GM21515 (cell line): ENCODE results near the gene BTRC.
"Not testable (repeated sequence)": the region's sequence is repeated elsewhere in the genome, so short reads cannot be mapped to it uniquely, and the experiment has no call there.

Source experiments
- ATAC-seq: cut with Tn5 transposase; IDR thresholded peaks from one replicate; pipeline ENCODE4 v1.9.1; 2021; ENCODE audit not compliant: unreplicated experiment

Gene BTRC

DNA sequence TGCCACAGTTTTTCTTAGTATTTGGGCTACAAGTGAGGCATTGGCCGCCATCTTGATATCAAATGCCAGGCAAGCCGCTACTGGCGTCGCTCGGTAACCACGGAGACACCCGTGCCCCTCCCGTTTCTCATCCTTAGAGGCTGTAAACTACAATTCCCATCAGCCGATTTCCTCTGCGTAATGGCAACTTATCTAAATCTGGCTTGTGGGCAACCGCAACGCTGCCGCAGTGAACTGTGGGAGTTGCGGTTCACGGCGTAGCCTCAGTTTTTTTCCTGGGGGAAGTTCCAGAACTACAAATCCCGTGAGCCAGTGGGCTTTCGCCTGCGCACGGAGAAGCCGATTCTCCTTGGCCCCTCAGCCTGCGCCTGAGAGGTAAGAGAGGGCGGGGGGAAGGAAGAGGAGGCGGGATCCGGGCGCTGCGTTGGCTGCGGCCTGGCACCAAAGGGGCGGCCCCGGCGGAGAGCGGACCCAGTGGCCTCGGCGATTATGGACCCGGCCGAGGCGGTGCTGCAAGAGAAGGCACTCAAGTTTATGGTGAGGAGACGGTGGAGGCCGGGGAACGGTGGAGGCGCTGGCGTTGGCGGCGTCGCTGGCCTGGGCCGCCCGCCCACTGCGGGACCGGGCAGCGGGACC, at the start of gene BTRC:
TSS of gene BTRC (plus strand) at position 474 of the 636 bp plus-strand sequence. CDS start at position 490, 16 bp downstream.
- ATAC-seq, result peak; percentile 93

DNA sequence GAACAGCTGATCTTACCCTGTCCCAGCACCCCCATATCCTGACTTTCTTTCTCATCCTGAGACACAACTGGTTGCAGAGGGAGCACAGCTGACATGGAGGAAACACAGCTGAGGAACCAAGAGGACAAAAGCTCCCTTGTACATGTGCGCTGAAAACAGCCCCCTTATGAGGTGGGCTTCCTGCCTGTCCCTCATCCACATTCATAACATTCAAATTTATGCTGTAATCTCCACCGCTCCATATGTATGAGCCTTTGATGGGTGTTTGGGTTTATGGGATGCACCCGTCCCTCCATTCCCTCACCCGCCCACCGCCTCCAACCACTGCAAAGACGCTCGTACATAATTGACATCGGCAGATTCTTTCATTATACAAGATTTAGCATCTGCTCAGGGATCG, 49.6 kb upstream of the BTRC start:
- no peak for ATAC-seq

DNA sequence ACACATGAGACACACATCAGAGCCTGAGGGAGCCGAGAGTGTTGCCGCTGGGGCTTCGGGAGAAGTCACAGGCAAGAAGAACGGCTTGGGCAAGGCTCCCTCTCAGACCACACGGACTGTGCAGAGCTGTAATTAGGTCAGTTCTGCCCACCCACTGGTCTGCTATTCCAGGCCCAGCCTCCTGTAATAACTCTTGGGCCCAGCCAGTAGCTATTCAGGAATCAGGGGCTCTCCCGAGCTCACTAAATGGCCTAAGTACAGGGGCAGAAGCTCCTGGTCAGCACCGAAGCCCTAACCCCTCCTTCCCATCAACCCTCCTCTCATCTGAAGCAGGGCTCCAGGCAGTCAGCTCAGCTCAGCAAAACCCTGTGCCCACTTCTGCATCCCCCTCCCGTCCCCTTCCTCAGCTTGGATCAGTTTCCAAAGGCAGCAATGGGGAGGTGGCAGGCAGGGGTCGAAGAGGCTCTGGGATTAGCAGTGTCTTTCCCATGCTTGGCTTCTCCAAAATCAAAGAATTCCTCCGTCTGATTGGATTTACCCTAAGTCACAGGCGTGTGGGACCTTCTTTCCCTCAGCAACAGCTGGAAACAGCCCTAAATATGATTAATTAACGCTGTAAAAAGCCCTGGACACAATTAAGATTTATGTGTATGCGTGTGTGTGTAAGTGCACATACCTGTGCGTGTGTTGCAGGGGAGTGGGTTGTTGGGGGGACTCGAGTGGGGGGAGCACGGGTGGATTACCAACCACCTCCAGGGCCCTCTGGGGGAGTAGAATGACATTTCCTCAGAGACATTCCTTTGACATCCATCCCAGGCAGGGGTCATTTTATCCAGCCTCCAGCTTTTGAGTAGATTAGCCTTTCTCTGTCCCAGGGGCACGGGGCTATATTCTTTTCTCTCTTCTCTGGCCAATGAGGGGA, 48.4 kb upstream of the BTRC start:
- ATAC-seq, result no peak

DNA sequence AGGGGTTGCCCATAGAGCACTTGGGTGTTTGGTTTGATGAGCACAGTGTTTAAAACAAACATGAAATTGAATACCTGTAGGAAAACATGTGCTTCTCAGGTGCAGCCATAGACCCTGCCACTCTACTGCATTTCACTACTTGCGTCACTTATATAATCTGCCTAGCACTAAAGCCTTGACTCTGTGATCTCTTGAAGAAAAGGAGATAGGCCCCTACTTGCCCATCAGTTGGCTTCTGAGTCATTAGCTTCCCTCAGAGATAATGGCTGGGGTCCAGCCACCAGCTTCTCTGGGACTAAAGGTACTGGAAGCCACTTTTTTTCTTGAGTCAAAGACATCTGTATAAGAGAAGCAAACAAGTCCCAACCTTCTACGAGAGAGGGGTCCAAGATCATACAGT, 45.9 kb upstream of the BTRC start:
- no peak for ATAC-seq

DNA sequence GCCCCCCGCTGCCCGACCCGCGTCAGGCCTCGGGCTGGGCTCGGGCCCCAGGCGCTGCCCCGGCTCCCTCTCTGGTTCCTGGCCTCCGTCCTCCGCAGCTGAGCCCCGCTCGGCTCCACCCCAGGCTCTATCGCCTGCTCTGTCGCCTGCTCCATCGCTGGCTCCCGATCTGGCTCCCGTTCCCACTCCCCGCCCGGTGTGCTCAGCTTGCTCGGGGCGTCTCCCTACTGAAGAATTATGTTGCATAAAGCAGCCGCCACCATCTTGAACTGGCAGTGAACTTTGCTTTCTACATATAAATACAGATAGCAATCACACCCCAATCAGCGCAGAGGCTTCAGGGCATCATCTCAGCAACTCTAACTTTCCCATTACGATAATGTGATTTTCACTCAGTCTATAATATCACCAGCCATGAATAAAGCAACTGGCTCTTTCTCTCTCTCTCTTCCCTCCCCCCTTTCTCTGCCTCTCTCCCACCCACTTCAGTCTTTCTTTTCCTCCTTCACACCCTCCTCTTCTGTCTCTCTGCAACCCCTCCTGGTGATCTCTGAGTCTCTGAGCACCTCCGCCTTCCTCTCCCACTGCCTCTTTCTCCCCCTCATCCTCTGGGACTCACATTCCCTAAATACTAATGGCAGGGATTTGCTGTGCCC, 43.3 kb upstream of the BTRC start:
- no peak for ATAC-seq

DNA sequence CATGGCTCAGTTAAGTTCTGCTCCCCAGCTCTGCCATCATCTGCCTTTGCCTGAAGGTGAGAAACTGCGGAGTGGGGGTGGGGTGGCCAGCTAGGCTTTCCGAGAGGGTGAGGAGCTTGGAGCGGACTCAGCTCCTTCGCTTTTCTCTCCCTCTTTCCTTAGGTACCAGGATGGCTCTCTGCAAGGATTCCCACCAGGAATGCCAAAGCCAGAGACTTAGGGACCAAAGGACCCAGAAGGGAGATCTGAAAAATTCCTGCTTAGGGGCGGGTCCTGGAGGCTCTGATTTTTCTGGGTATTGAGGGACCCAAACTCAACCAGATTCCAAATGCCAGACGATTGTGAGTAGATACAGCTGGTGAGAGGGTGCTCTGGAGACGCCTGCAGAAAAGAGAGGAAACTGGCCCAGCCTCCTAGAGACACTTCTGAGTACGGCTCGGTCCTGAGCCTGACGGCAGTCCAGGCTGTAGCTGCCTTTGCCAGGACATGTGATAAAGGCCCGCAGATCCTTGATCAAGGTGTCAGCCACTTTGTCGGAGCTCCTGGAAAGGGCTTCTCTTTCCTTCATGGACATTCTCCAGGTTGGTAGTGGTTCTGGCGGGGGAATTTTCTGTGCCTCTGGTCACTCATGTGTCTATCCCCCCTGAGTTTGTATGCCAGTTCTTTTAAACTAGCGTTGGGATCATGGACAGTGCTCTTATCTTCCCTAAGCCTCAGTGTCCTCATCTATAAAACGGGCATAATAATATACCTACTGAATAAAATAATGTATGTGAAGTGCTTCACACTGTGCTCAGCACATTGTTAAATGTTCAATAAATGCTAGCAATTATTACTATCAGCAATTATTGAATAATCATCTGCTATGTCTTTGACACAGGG, 42.5 kb upstream of the BTRC start:
- no peak for ATAC-seq

DNA sequence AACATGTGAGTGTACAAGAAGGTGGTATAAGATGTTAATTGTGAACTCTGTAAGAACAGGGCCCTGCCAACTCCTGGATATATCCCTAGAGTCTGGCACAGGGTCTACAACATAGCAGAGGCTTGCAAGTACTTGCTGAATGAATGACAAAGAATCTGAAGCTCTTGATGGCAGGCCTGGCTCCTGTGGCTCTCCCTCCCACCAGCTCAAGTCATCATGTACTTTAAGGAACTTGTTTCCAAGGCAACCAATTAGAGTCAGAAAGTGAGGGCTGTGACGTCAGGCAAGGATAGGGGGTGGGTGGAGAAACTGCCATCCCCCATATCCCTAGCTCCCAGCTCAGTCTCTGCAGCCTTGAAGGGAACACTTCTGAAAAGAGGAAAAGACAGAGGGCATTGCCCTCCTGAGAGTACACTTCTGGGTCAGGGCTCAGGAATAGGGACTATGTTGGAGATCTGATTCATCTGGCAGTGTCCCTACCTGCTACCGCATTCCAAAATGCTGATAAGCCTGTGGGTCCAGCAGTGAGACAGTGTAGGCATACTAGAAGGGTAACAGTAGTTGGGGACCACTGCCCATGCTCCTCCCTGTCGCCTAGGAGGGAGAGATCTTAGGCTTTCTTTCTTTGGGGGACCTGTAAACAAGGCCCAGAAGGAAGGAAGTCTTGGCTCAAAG, 34.6 kb upstream of the BTRC start:
- no peak for ATAC-seq

DNA sequence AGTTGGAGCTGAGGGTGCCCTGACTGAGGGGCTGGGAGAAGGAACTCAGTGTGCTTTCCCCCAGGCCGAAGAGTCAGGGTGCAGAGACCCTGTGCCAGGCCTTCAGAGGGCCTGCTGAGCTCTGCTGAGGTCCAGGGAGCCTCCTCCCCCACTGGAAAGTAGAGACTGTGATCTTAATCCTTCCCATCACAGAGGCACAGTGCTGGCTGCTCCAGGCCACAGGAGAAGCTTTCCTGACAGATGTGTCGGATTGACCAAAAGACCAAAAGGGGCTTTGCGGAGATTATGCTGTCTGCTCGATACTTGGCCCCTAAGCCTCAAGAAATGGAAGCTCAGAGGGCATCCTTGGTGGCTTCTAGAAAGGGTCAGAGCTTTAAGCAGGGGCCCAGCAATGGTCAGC, 32.9 kb upstream of the BTRC start:
- no peak for ATAC-seq

DNA sequence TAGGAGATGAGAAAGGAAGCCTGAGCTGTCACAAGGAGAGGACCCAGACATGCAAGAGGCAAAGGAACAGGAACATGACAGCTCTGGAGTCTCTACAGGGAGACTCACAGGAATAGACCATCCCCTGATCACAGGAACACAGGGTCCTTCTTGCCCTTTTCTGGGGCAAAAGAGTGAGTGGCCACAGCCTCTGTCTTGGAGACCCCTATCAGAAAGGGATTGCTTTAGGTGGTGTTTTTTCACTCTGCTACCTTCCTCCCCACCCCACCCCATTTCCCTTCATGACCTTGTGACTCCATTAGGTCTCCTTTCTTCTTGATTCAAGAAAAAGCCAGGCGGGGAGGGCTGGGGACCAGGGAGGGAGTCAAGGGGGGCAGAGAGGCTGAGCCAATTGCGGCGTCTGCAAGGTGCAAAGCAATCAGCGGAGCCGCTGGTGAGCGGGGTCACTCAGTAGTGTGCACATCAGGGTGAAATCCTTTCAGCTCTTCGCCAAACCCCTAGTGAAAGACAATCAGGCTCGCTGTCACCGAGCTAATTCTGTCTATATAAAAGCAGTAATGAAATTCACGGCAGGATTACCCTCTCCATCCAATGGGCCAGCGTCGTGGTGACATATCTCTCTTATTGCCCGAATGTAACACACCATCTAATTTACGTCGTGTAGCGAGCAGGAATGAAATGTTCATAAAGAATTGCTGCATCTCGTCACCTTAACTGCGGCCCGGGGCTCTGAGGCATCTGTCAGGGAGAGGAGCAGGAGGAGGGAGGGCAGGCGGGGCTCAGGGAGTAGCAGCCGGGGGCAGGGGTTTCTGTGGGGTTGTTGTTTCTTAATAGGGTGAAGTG, 31.5 kb upstream of the BTRC start:
- no peak for ATAC-seq

DNA sequence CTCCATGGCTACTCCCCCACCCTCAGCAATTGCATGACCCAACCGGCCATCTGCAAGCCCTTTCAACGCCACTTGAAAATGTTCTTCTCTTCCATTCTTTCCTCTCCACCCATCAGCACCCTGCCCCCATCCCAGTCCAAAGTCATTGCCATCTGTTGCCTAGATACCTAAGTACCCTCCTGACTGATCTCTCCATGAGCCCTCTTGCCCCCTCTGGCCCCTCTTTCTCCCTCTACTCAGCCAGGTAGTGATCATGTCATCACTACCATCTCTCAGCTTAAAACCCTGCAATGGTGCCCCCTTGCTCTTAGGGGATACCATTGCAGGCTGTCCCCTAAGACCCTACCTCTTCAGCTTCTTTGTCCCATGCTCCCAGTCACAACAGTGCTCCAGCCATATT, 30.5 kb upstream of the BTRC start:
- ATAC-seq, result no peak

DNA sequence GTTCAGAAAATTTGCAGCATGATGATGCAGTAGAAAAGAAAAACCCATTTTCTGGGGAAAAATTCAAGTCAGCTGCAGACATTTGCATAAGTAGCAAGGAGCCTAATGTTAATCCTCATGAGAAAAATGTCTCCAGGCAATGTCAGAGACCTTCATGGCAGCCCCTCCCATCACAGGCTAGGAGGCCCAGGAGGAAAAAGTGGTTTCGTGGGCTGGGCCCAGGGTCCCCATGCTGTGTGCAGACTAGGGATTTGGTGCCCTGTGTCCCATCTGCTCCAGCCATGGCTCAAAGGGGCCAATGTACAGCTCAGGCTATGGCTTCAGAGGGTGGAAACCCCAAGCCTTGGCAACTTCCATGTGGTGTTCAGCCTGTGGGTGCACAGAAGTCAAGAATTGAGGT, 26.5 kb upstream of the BTRC start:
- ATAC-seq, result not testable (repeated sequence)

DNA sequence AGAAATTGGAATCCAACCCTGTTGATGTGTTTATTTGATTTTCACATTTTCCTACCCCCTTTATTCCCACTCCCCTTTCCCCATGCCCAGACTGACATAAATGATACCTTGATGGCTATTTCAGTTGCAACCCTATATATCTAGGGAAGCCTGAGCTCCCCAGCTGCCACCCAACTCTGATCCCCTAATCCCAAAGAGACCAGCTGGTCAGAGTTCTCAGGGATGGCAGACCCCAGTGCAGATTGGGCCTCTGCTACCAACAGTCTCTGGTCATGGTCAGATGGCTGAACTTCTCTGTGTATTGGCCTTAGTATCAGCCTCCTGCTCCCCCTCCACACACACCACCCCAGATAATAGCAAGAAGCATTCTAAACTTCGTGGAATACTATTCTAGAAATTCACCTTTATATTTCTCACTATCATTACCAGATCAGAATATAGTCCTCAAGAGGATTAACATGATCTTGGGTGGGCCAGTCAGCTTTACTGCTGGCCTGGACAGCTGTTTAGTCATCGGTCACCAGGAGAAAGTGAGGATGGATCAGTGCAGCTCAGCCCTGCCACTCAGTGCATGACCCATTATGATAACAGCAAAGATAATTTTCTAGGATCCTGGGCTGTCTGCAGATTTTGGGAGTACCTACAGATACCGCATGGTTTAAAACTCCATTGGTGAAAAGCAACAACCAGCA, 24.5 kb upstream of the BTRC start:
- no peak for ATAC-seq

DNA sequence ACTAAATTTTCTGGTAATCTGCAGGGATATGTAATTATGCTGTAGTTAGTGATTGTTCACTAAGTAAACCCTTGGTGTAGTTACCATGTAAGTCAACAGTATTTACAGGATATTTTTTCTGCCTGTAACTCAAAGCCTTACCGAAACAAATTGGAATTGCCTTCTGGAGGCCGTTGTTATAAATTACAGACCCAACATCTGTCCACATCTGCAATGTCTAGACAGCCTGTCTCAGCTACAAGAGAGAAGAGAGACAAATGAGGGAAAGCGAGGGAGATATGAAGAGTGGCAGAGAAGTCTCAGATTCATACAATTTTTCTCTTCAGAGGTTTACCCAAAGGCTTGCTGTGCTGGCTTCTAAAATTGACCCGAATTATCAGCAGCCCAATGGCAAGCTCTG, 23.7 kb upstream of the BTRC start:
- no peak for ATAC-seq

DNA sequence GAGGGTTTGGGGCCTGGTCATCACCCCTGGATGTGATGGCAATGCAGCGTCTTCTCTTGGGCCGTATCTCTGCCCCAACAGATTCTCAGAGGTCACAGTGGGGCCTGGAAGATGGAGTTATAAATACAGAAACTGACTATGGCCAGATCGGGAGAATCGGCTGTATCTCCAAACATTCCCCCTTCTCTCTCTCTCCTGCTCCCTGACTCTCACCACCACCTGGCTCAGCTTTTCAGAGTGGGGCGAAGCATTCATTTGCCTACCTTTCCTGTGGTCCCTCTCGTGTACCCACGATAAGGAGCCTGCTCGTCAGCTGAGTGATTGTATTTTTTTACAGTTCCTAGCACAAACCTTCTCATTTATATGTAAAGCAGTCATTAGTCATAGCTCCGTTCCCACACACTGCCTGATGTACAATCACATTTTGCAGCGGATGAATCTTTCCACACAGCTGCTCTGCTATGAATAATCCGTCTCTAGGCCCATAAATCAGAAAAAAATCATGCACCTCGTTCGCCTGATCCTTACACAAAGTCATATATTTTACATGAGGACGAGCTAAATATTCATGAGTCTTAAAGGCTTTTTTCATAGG, 23.2 kb upstream of the BTRC start:
- ATAC-seq, result no peak

DNA sequence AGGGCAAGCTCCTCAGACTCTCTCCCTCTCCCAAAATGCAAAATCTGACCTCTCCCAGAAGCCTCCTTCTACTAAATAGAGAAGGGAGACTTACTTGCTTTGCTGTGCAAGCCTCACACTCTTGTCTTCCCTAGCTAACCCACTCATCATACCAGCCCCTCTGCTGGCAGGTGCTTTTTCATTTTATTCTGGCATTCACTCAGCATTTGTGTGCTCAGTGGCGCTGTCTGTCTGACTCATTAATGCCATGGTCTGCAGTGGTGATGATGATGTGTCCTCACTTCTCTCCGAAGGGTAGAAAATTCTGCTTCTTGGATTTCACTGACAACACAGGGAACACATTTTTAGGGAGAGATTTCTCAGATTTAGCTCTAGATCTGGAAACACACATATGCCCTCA, 22.0 kb upstream of the BTRC start:
- no peak for ATAC-seq

DNA sequence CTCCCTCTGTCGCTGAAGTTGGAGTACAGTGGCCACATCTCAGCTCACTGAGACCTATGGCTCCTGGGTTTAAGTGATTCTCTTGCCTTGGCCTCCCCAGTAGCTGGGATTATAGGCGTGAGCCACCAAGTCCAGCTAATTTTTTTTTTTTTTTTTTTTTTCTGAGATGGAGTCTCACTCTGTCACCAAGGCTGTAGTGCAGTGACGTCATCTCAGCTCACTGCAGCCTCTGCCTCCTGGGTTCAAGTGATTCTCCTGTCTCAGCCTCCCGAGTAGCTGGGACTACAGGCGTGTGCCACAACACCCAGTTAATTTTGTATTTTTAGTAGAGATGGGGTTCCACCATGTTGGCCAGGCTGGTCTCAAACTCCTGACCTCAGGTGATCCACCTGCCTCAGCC, 19.7 kb upstream of the BTRC start:
- not testable (repeated sequence) for ATAC-seq

DNA sequence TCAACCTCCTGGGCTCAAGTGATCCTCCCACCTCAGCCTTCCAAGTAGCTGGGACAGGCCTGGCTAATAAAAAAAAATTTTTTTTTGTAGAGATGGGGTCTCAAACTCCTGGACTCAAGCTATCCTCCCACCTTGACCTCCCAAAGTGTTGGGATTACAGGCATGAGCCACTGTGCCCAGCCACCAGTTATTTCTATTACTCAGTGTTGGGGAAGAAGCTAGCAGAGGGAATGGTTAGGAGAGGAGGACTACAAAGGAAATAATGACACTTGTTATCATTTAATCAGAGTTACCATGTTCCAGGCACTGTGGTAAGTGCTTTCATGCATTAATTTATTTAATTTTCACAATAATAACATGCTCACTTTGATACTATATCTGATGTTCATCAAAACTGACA, 17.6 kb upstream of the BTRC start:
- ATAC-seq, result no peak

DNA sequence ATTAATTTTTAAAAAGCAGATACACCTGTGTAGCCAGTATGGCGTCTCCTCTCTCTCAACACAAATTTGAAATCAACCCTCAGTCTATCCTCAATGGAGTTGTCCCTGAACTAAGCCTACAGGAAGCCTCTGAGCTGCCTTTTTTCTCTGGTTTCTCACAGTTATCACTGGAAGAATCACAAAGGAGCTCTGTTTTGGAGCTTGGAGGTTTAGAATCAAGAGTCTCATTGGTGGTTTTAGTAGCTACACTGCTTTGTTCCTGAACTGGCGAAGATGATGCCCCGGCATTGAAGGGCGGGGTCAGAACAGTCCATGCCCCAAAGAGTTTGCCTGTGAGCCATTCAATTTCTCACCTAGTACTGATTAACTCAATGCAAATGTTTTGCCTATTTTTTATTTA, 16.1 kb upstream of the BTRC start:
- ATAC-seq, result no peak

DNA sequence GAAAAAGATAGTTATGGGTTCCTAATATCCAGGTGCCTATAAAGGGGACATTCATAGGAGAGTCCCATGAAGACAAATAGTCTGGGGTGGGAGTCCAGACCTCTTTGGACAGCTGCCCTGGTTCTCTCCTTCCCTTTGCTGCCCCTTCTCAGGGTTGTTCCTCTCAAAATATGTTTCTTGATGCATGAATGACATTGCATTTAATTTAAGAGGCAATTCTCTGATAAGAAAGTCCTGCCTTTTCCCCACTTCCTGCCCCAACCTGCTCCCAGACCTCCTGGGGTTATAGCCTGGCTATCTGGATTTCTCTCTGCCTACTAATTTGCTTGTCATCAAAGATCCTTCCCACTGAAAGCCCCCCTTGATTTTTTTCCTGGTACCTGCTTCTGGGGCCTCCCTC, 12.5 kb upstream of the BTRC start:
- ATAC-seq, result no peak
